Parathyroid adenoma (tissue), 2 donors: ENCODE measurements around the gene NME7.

Experiments
- H2AFZ ChIP-seq: fragments of 300-600 bp; sonication (generic); one replicate; pipeline ENCODE4 v1.7.0; 2017; ENCODE audit warnings: antibody characterized with exemption, mild to moderate bottlenecking
- H3K27ac ChIP-seq: fragments of 300-600 bp; sonication (generic); one replicate; pipeline ENCODE4 v1.7.0; 2017
- H3K27me3 ChIP-seq: fragments of 300-600 bp; sonication (generic); one replicate; pipeline ENCODE4 v1.7.0; 2017; ENCODE audit warnings: low read length; ENCODE audit not compliant: control insufficient read depth, insufficient read depth
- H3K36me3 ChIP-seq: fragments of 300-600 bp; sonication (generic); one replicate; pipeline ENCODE4 v1.7.0; 2017; ENCODE audit warnings: low read length; ENCODE audit not compliant: control insufficient read depth, insufficient read depth
- H3K4me1 ChIP-seq: fragments of 300-600 bp; sonication (generic); one replicate; pipeline ENCODE4 v1.7.0; 2017; ENCODE audit warnings: control low read depth
- H3K4me2 ChIP-seq: fragments of 300-600 bp; sonication (generic); one replicate; pipeline ENCODE4 v1.7.0; 2017; ENCODE audit warnings: low read length
- H3K4me3 ChIP-seq: fragments of 300-600 bp; sonication (generic); one replicate; pipeline ENCODE4 v1.7.0; 2017; ENCODE audit warnings: low read depth, low read length
- H3K79me2 ChIP-seq: fragments of 300-600 bp; sonication (generic); one replicate; pipeline ENCODE4 v1.7.0; 2017; ENCODE audit warnings: control low read depth
- H3K9ac ChIP-seq: fragments of 300-600 bp; sonication (generic); one replicate; pipeline ENCODE4 v1.7.0; 2017; ENCODE audit warnings: mild to moderate bottlenecking
- H3K9me3 ChIP-seq: fragments of 300-600 bp; sonication (generic); one replicate; pipeline ENCODE4 v1.7.0; 2017; ENCODE audit warnings: low read length; ENCODE audit not compliant: control insufficient read depth
- TF ChIP-seq, protein P1 (sequence below): fragments of 300-600 bp; sonication (generic); IDR thresholded peaks from one replicate; pipeline ENCODE4 v1.7.0; 2017; ENCODE audit warnings: antibody characterized with exemption, mild to moderate bottlenecking
- donor health status: primary hyperparathyroidism.

The NME7 gene

GRCh38 chr1:169143346-169143745, 224.3 kb downstream of the NME7 start:
- Histone ChIP-seq H3K4me2 (no peak overlapping the region), H3K4me1 (no peaks in the 10 kb centered on the region), H3K79me2 (no peaks in the 10 kb centered on the region), H3K9ac (no peak overlapping the region), H3K4me3 (no peak overlapping the region), H2AFZ (no peak overlapping the region), H3K9me3 (no peaks in the 10 kb centered on the region), H3K27ac (no peak overlapping the region), H3K27me3 (no peaks in the 10 kb centered on the region), H3K36me3 (no peaks in the 10 kb centered on the region)
- TF ChIP-seq, protein P1, sequence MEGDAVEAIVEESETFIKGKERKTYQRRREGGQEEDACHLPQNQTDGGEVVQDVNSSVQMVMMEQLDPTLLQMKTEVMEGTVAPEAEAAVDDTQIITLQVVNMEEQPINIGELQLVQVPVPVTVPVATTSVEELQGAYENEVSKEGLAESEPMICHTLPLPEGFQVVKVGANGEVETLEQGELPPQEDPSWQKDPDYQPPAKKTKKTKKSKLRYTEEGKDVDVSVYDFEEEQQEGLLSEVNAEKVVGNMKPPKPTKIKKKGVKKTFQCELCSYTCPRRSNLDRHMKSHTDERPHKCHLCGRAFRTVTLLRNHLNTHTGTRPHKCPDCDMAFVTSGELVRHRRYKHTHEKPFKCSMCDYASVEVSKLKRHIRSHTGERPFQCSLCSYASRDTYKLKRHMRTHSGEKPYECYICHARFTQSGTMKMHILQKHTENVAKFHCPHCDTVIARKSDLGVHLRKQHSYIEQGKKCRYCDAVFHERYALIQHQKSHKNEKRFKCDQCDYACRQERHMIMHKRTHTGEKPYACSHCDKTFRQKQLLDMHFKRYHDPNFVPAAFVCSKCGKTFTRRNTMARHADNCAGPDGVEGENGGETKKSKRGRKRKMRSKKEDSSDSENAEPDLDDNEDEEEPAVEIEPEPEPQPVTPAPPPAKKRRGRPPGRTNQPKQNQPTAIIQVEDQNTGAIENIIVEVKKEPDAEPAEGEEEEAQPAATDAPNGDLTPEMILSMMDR: no peak

GRCh38 chr1:169142129-169142528, 225.5 kb downstream of the NME7 start:
- Histone ChIP-seq H3K4me3 (no peak overlapping the region), H3K36me3 (no peaks in the 10 kb centered on the region), H2AFZ (no peak overlapping the region), H3K9me3 (no peaks in the 10 kb centered on the region), H3K4me2 (no peak overlapping the region), H3K79me2 (no peaks in the 10 kb centered on the region), H3K27me3 (no peaks in the 10 kb centered on the region), H3K27ac (no peak overlapping the region), H3K9ac (no peak overlapping the region), H3K4me1 (no peaks in the 10 kb centered on the region)
- TF ChIP-seq, protein P1: no peak

DNA sequence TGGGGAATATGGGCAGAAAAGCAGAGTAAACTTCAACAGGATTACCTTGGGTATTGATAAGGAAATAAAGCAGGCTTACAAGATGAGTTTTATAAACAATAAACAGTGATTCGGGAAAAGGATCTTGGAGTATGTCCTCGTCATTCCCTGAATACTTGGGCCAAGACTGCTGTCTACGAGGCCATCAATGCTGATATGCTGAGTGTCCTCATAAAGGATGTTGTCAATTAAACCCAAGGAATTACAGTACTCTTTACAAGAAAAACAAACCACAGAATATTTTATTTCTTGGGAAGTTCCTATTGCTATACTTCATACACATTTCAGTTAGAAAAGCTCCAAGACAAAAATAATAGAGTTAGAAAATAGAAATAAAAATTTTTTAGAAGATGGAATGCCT, 226.2 kb downstream of the NME7 start:
- no peaks in the 10 kb centered on the region for H3K4me1 ChIP-seq
- H3K27me3 ChIP-seq: no peaks in the 10 kb centered on the region
- H3K9me3 ChIP-seq: no peaks in the 10 kb centered on the region
- no peak overlapping the region for H3K4me3 ChIP-seq
- no peak overlapping the region for H2AFZ ChIP-seq
- TF ChIP-seq, protein P1: no peak
- no peak overlapping the region for H3K4me2 ChIP-seq
- H3K9ac ChIP-seq: no peak overlapping the region
- H3K79me2 ChIP-seq: no peaks in the 10 kb centered on the region
- H3K36me3 ChIP-seq: no peaks in the 10 kb centered on the region
- no peak overlapping the region for H3K27ac ChIP-seq

DNA sequence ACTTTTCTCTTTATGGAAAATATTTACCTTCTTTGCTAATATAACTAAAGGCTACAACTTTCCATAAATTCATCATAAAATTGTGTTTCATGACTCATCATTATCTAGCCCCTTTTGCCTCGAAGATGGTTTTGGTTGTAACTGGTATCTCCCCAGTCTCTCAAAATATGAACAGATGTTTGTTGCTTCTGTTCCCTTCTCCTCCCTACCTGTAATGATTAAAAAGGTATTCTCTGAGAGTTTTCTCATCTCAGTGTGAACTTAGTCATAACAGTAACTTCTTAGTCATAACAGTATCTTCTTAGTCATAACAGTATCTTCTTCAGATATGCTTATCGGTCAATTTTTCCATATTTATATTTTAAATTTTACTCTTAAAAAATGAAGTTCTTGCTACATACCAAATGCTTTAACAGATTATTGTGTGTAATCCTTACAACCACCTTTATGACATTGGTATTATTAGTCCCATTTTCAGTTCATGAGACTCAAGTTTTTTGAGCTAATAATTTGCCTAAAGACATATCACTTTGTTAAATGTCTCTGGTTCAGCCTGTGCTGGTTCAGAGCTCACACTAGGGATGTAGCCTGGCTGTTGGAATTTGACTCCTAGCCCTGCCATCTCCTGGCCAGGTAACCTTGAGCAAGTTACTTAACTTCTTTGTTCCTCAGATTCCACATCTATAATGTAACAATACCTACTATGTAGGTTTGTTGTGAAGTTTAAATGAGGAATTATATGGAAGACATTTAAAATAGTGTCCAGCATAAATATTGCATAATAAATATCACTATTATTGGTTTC, 228.5 kb downstream of the NME7 start:
- Histone ChIP-seq H2AFZ (no peak overlapping the region), H3K9ac (no peak overlapping the region), H3K4me1 (no peaks in the 10 kb centered on the region), H3K27ac (no peak overlapping the region), H3K27me3 (no peaks in the 10 kb centered on the region), H3K4me2 (no peak overlapping the region), H3K36me3 (no peaks in the 10 kb centered on the region), H3K9me3 (no peaks in the 10 kb centered on the region), H3K4me3 (no peak overlapping the region), H3K79me2 (no peaks in the 10 kb centered on the region)
- TF ChIP-seq, protein P1: no peak

GRCh38 chr1:169137357-169137756, 230.2 kb downstream of the NME7 start:
- peaks cover 4% of the 10 kb centered on the region for H3K4me1 ChIP-seq
- no peak overlapping the region for H3K27ac ChIP-seq
- no peak overlapping the region for H3K4me2 ChIP-seq
- TF ChIP-seq, protein P1: no peak
- no peak overlapping the region for H3K9ac ChIP-seq
- no peaks in the 10 kb centered on the region for H3K27me3 ChIP-seq
- H2AFZ ChIP-seq: no peak overlapping the region
- H3K36me3 ChIP-seq: no peaks in the 10 kb centered on the region
- no peaks in the 10 kb centered on the region for H3K9me3 ChIP-seq
- no peaks in the 10 kb centered on the region for H3K79me2 ChIP-seq
- no peak overlapping the region for H3K4me3 ChIP-seq
